ENCODE results near the gene ATF2. TPM values are rescaled to one million over a fixed set of nuclear protein-coding genes. Genes with fewer than 3 reads are reported as not detected.

Gene ATF2
- total and polyA plus RNA-seq, 2 donors (not counting 1 experiment from before 2014, with no cell fraction given), result 23.6 to 66.8 TPM

DNA sequence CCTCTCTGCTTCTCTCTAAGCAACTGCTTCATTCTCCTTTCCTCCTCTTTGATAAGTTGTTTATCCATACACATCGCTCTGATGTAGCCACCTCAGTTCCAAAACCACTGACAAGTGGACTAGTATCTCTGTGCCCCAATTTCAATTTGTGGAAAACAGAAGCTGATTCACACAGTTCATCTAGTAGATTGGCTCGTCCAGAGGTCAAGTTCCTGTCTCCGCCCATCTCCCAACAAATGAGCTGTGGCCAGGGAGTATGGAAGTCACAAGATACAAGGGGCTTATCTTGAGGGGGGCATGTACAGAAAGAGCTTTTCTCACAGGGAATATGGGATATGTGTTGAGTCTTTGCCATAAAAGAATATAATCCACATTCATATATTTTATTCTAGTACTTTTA lies 145.1 kb downstream of the ATF2 start:
- no peak overlapping the region for H3K27ac ChIP-seq (ENCODE audit: low read length in 2 of 2)
- ATAC-seq (ENCODE audit: low read depth) (no peak), DNase-seq (no peak)
- H3K4me3 ChIP-seq (ENCODE audit: control extremely low read depth in 1 of 5, extremely low read depth in 1 of 5, insufficient read depth in 1 of 5, low read depth in 2 of 5, low read length in 4 of 5), result no peak overlapping the region
- ChIA-PET POLR2A (no interaction called here), CTCF (no interaction called here)
- H2AFZ ChIP-seq (ENCODE audit: insufficient read depth, low read depth, low read length, poor library complexity, severe bottlenecking), result no peak overlapping the region
- Mint-ChIP-seq H3K27me3 (peaks cover 3% of the 10 kb centered on the region), H3K27ac (no peak overlapping the region), H3K9me3 (ENCODE audit: insufficient read depth) (no peaks in the 10 kb centered on the region), H3K4me1 (no peaks in the 10 kb centered on the region), H3K4me3 (no peak overlapping the region)
- no peak overlapping the region for H3K9ac ChIP-seq (ENCODE audit: low read length)
- no peaks in the 10 kb centered on the region for H3K79me2 ChIP-seq (ENCODE audit: control insufficient read depth, insufficient read depth, low read length)
- no peaks in the 10 kb centered on the region for H3K36me3 ChIP-seq (replicated peaks in 1 of 2; ENCODE audit: control extremely low read depth in 1 of 2, control insufficient read depth in 1 of 2, extremely low read depth in 1 of 2, insufficient read depth in 2 of 2, low read length in 1 of 2)
- no peaks in the 10 kb centered on the region for H4K20me1 ChIP-seq (ENCODE audit: control insufficient read depth, insufficient read depth, low read length, poor library complexity, severe bottlenecking)
- H3K27me3 ChIP-seq (replicated peaks in 1 of 4; ENCODE audit: control extremely low read depth in 1 of 4, control insufficient read depth in 3 of 4, insufficient read depth in 4 of 4, low read length in 3 of 4), result no peaks in the 10 kb centered on the region
- TF ChIP-seq, protein P1, sequence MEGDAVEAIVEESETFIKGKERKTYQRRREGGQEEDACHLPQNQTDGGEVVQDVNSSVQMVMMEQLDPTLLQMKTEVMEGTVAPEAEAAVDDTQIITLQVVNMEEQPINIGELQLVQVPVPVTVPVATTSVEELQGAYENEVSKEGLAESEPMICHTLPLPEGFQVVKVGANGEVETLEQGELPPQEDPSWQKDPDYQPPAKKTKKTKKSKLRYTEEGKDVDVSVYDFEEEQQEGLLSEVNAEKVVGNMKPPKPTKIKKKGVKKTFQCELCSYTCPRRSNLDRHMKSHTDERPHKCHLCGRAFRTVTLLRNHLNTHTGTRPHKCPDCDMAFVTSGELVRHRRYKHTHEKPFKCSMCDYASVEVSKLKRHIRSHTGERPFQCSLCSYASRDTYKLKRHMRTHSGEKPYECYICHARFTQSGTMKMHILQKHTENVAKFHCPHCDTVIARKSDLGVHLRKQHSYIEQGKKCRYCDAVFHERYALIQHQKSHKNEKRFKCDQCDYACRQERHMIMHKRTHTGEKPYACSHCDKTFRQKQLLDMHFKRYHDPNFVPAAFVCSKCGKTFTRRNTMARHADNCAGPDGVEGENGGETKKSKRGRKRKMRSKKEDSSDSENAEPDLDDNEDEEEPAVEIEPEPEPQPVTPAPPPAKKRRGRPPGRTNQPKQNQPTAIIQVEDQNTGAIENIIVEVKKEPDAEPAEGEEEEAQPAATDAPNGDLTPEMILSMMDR (IDR thresholded peaks at IDR 0.05), result no peak
- WGBS (ENCODE audit: insufficient coverage), result 100% methylated on average over 2 of the region's 3 CpGs
- H3K4me1 ChIP-seq (ENCODE audit: control insufficient read depth in 2 of 2, insufficient read depth in 2 of 2, low read length in 2 of 2), result no peaks in the 10 kb centered on the region
- H3K9me3 ChIP-seq (ENCODE audit: control extremely low read depth in 1 of 3, control insufficient read depth in 2 of 3, insufficient read depth in 1 of 3, low read length in 2 of 3), result peaks cover 0 to 5% (median 0%) of the 10 kb centered on the region in 3 donors
- intact Hi-C loops (cut with micrococcal nuclease), result no loop called here
- H3K4me2 ChIP-seq (replicated peaks; ENCODE audit: low read depth, low read length, poor library complexity, severe bottlenecking), result no peak overlapping the region

Small RNA genes lying within 50 kb of the gene (small RNA-seq; reads per million reads assigned to genes)
- not detected for gene MIR933 (ENCODE audit: insufficient read length, low read depth, low replicate concordance)
- not detected for gene RF02271 (ENCODE audit: insufficient read length, low read depth, low replicate concordance)
- not detected for gene RNU6-1290P (ENCODE audit: insufficient read length, low read depth, low replicate concordance)
- not detected for gene RNU6-763P (ENCODE audit: insufficient read length, low read depth, low replicate concordance)

Other genes starting within 250 kb of the ATF2 start
- gene CHN1, start 162.8 kb downstream of the ATF2 start, total RNA-seq, result 0.95 and 1.4 TPM in 2 replicates
- gene CHN1, start 162.8 kb downstream of the ATF2 start, polyA plus RNA-seq, result 0.79 and 1.0 TPM in 2 replicates
- 68.5 and 68.9 TPM in 2 replicates for gene ATP5MC3, start 13.5 kb upstream of the ATF2 start, total RNA-seq
- gene ATP5MC3, start 13.5 kb upstream of the ATF2 start, polyA plus RNA-seq, result 94.1 and 96.8 TPM in 2 replicates